Muscle of back (tissue), 11 donors: ENCODE results near the gene NEDD1. TPM values are rescaled to one million over a fixed set of nuclear protein-coding genes. Genes with fewer than 3 reads are reported as not detected.

Experiments used
- DNase-seq, 3 donors: peaks; one replicate each; pipeline versions ENCODE4 v3.0.0 to v3.0.0-alpha.2; 2013
- polyA plus RNA-seq, 10 donors: library from polyadenylated mRNA; unstranded; fragments of 120-200 nt; gene quantifications; one replicate each; pipeline ENCODE4 v1.2.1, GENCODE V29; 2013; ENCODE audit not compliant: insufficient read length in 10 of 10

The NEDD1 gene
- polyA plus RNA-seq, 10 donors: 17.8 to 29.0 (median 24.1) TPM

GRCh38 chr12:97003276-97003675 is 96.2 kb downstream of the NEDD1 start:
- DNase-seq: no peak
